CD4-positive, alpha-beta T cell (primary cell): ENCODE data around the gene TMA7. TPM values are rescaled to one million over a fixed set of nuclear protein-coding genes. Genes with fewer than 3 reads are reported as not detected.

Source experiments
- ATAC-seq: fragments of 200-7000 bp; cut with Tn5 transposase; one replicate; pipeline ENCODE4 v1.10.0; 2022; ENCODE audit warnings: mild to moderate bottlenecking; ENCODE audit not compliant: poor library complexity
- CTCF ChIA-PET: fragments of 350-600 bp; sonication (Branson Sonifier 250); formaldehyde crosslinking; loops from one replicate; lab custom pipeline; 2021; ENCODE audit warnings: antibody characterized with exemption, inconsistent platforms; lab: Charles Lee
- POLR2A ChIA-PET: fragments of 350-600 bp; sonication (Branson Sonifier 250); formaldehyde crosslinking; loops from one replicate; lab custom pipeline; 2021; ENCODE audit warnings: antibody characterized with exemption, inconsistent platforms; lab: Charles Lee
- DNase-seq, 14 experiments: peaks; one replicate each; pipeline ENCODE4 v3.0.0-alpha.2; 2013 to 2020; ENCODE audit warnings: mixed read lengths in 2 of 14
- H3K27ac ChIP-seq, 2 donors: one replicate each; pipeline versions ENCODE4 v1.5.1 to v1.7.0; 2013; ENCODE audit warnings: low read length in 2 of 2, low read depth in 1 of 2, mild to moderate bottlenecking in 1 of 2
- H3K27me3 ChIP-seq, 2 experiments: 1 replicate in 1 of 2; 2 replicates in 1 of 2; pipeline versions ENCODE4 v1.6.1 to v1.7.0; 2013; ENCODE audit warnings: low read length in 2 of 2, control low read depth in 1 of 2, mild to moderate bottlenecking in 1 of 2, moderate library complexity in 1 of 2; ENCODE audit not compliant: insufficient read depth in 2 of 2, control insufficient read depth in 1 of 2
- H3K36me3 ChIP-seq: one replicate; pipeline ENCODE4 v1.6.1; 2013; ENCODE audit warnings: low read length, control low read depth; ENCODE audit not compliant: insufficient read depth
- H3K4me1 ChIP-seq: one replicate; pipeline ENCODE4 v1.6.1; 2013; ENCODE audit warnings: low read length, control low read depth; ENCODE audit not compliant: insufficient read depth
- H3K4me3 ChIP-seq: one replicate; pipeline ENCODE4 v1.5.1; 2013; ENCODE audit warnings: mild to moderate bottlenecking, low read length, moderate library complexity
- H3K9me3 ChIP-seq, 2 experiments: 1 replicate in 1 of 2; 2 replicates in 1 of 2; pipeline versions ENCODE4 v1.6.1 to v1.7.0; 2013; ENCODE audit warnings: low read length in 2 of 2, mild to moderate bottlenecking in 2 of 2, control low read depth in 1 of 2, moderate library complexity in 1 of 2; ENCODE audit not compliant: control insufficient read depth in 1 of 2, insufficient read depth in 1 of 2
- H3K27ac Mint-ChIP-seq: one replicate; pipeline ENCODE4 v1.8.0; 2020; ENCODE audit warnings: mixed read lengths
- H3K27me3 Mint-ChIP-seq: one replicate; pipeline ENCODE4 v1.8.0; 2021; ENCODE audit warnings: mixed read lengths
- H3K36me3 Mint-ChIP-seq: one replicate; pipeline ENCODE4 v1.8.0; 2021; ENCODE audit warnings: low read depth, mixed read lengths
- H3K4me1 Mint-ChIP-seq: one replicate; pipeline ENCODE4 v1.8.0; 2021; ENCODE audit warnings: low read depth, mixed read lengths
- H3K4me3 Mint-ChIP-seq: one replicate; pipeline ENCODE4 v1.8.0; 2020; ENCODE audit warnings: mild to moderate bottlenecking, mixed read lengths
- H3K9me3 Mint-ChIP-seq: one replicate; pipeline ENCODE4 v1.8.0; 2020; ENCODE audit warnings: mixed read lengths
- intact Hi-C, 2 experiments: fragments of 100-400 bp; cut with DNase I in 1 of 2; cut with micrococcal nuclease in 1 of 2; formaldehyde crosslinking; loops; one replicate each; pipeline versions ENCODE4 v1.15.1 to v1.9.0; 2023 to 2025; cut with DNase I, micrococcal nuclease
- total RNA-seq, 174 experiments: library from RNA in 2 of 174; stranded (reverse) in 2 of 174; gene quantifications; one replicate each; pipeline ENCODE4 v1.2.3 and lab custom pipeline; 2021 to 2026
- TF ChIP-seq, protein P1 (sequence below): fragments of 200-600 bp; IDR thresholded peaks from one replicate; pipeline ENCODE4 v1.8.0; 2022; ENCODE audit warnings: antibody characterized with exemption, mild to moderate bottlenecking

The TMA7 gene
- total RNA-seq, 2 experiments from 2014 or later = 289 to 297 TPM

DNA sequence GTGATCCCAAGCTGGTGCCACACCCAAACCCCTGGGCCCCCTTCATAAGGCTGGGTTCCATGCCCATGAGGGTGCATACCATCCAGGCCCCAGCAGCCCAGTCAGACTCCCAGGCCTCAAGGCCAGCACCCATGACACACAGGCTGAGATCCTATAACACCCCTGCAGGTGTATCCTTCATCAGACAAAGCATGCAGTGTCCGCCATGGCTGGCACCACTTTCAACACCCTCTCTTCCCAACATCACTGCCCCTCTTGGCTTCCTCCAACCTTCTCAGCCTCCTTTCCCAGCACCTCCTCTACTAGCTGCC, 3.6 kb upstream of the TMA7 start:
- Histone ChIP-seq H3K27me3 (no peaks in the 10 kb centered on the region), H3K4me1 (peaks cover 40% of the 10 kb centered on the region), H3K9me3 (no peaks in the 10 kb centered on the region), H3K4me3 (no peak overlapping the region), H3K36me3 (peaks cover 17% of the 10 kb centered on the region), H3K27ac (no peak overlapping the region)
- no peak for DNase-seq
- no peak for ATAC-seq
- no peaks in the 10 kb centered on the region for H3K27me3 Mint-ChIP-seq
- H3K9me3 Mint-ChIP-seq = no peaks in the 10 kb centered on the region
- ChIA-PET CTCF (interaction anchor here (0.6 to 3.0 kb wide), 56 partner anchors 10 to 347 kb away, joined by 3 to 118 read pairs (median 5); partner anchors contain the start of genes ATRIP, CDC25A, NCKIPSD and NME6), POLR2A (interaction anchor here (0.5 to 2.2 kb wide), 13 partner anchors 10 to 162 kb away, joined by 3 to 37 read pairs (median 7); partner anchors contain the start of genes ATRIP and SHISA5)
- H3K27ac Mint-ChIP-seq = no peak overlapping the region
- no peak overlapping the region for H3K4me3 Mint-ChIP-seq
- peaks cover 36% of the 10 kb centered on the region for H3K4me1 Mint-ChIP-seq
- intact Hi-C loops = loop anchor here (1.0 to 5.0 kb wide), 9 partner anchors 35 to 654 kb away; partner anchors contain the start of gene SMARCC1 (in 1 of the 2)
- H3K36me3 Mint-ChIP-seq = peaks cover 27% of the 10 kb centered on the region
- TF ChIP-seq, protein P1, sequence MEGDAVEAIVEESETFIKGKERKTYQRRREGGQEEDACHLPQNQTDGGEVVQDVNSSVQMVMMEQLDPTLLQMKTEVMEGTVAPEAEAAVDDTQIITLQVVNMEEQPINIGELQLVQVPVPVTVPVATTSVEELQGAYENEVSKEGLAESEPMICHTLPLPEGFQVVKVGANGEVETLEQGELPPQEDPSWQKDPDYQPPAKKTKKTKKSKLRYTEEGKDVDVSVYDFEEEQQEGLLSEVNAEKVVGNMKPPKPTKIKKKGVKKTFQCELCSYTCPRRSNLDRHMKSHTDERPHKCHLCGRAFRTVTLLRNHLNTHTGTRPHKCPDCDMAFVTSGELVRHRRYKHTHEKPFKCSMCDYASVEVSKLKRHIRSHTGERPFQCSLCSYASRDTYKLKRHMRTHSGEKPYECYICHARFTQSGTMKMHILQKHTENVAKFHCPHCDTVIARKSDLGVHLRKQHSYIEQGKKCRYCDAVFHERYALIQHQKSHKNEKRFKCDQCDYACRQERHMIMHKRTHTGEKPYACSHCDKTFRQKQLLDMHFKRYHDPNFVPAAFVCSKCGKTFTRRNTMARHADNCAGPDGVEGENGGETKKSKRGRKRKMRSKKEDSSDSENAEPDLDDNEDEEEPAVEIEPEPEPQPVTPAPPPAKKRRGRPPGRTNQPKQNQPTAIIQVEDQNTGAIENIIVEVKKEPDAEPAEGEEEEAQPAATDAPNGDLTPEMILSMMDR = no peak

DNA sequence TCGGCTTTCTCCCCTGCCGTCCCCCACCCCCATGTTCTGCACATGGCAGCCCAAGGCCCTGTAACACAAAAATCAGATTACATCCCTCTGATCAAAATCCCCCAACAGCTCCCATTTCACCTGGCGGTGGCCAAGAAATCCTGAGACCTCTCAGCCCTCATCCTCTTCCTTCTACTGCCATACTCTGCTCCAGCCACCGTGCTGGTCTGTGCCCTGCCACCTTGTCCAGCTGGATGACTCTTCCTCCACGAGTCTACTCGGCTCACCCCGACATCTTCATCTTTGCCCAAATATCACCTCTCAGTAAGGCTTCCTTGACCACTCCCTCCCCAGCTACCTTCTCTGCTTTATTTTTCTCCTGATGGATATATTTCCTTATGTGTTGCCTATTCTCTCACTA, 3.2 kb upstream of the TMA7 start:
- Mint-ChIP-seq H3K27ac (no peak overlapping the region), H3K9me3 (no peaks in the 10 kb centered on the region), H3K36me3 (peaks cover 29% of the 10 kb centered on the region), H3K4me1 (peaks cover 37% of the 10 kb centered on the region), H3K4me3 (no peak overlapping the region), H3K27me3 (no peaks in the 10 kb centered on the region)
- H3K9me3 ChIP-seq = no peaks in the 10 kb centered on the region
- no peak overlapping the region for H3K27ac ChIP-seq
- ATAC-seq (no peak), DNase-seq (no peak)
- peaks cover 44% of the 10 kb centered on the region for H3K4me1 ChIP-seq
- H3K27me3 ChIP-seq = no peaks in the 10 kb centered on the region
- ChIA-PET CTCF (interaction anchor here (0.8 to 3.0 kb wide), 17 partner anchors 10 to 207 kb away, joined by 3 to 118 read pairs (median 10); partner anchors contain the start of genes ATRIP and ZNF589), POLR2A (interaction anchor here (0.6 to 2.2 kb wide), 10 partner anchors 10 to 81 kb away, joined by 3 to 37 read pairs (median 8); partner anchors contain the start of genes ATRIP and SHISA5)
- H3K36me3 ChIP-seq = peaks cover 21% of the 10 kb centered on the region
- intact Hi-C loops = loop anchor here (1.0 to 5.0 kb wide), 9 partner anchors 36 to 655 kb away; partner anchors contain the start of gene SMARCC1 (in 1 of the 2)
- H3K4me3 ChIP-seq = no peak overlapping the region
- TF ChIP-seq, protein P1 = no peak

DNA sequence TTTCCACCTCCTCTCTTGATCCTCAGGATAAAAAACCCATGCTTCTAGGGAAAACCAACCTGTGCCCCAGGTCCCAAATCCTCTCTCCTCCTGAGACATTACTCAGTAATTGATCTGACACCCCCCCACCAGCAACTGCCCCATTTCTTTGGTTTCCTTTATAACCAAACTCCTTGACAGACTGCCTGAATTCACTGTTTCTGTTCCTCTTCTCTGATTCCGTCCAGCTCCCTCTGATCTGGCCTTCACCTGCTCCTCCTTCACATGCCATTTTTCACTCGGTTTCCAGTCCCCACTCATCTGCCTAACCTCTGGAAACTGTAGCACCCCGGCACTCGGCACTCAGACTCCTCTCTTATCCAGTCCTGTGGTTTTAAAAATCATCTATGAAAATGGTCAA, 2.2 kb upstream of the TMA7 start:
- no peak for DNase-seq
- Mint-ChIP-seq H3K4me1 (peaks cover 44% of the 10 kb centered on the region), H3K36me3 (peaks cover 31% of the 10 kb centered on the region), H3K27me3 (no peaks in the 10 kb centered on the region), H3K9me3 (no peaks in the 10 kb centered on the region), H3K4me3 (no peak overlapping the region), H3K27ac (no peak overlapping the region)
- H3K4me3 ChIP-seq = no peak overlapping the region
- no peak for ATAC-seq
- H3K27me3 ChIP-seq = no peaks in the 10 kb centered on the region
- no peaks in the 10 kb centered on the region for H3K9me3 ChIP-seq
- CTCF ChIA-PET = interaction anchor here (3.0 kb wide), 1 partner anchor 37 kb away, joined by 118 read pairs; no protein-coding TSS in a partner anchor
- TF ChIP-seq, protein P1 = no peak
- intact Hi-C loops = loop anchor here (2.0 to 5.0 kb wide), 5 partner anchors 39 to 656 kb away; partner anchors contain the start of gene SMARCC1 (in 1 of the 2)
- peaks cover 51% of the 10 kb centered on the region for H3K4me1 ChIP-seq
- POLR2A ChIA-PET = no interaction called here
- H3K36me3 ChIP-seq = peaks cover 21% of the 10 kb centered on the region
- H3K27ac ChIP-seq = no peak overlapping the region
